Measurements from ENCODE around the gene CHKB.

Gene CHKB

DNA sequence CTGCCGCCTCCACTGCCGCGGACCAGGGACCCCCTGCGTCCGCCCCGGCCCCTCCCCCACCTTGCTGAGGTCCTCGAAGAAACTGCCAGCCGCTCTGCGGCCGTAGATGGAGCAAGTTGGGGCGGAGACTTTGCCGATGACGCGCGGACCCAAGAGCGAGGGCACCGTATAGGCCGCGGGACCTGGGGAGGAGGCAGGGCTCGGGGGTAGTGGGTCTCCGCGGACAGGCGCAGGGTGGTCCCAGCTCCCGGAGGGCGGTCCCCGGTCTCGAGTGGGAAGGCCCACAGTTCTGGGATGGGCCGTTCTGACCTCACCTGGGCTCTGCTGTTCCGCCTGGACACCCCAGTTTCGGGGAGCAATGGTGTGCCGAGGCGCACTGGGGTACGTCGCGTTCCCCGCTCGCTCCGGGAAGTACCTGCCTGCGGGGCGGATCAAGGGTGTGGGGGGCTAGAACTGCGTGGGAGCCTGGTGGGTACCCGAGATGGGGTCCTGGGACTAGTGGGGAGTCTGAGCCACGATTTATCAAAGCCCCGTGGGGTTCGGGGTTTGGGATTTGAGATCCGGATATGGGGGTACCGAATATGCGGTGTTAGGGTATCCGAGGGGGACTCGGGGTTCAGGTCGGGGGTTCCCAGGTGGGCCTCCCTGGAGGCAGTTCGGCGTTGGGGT is 51.6 kb downstream of the CHKB start:
- peak overlapping the region; percentile 66 for H3K4me3 ChIP-seq (ENCODE audit: low read length)
- TF ChIP-seq, protein P1, sequence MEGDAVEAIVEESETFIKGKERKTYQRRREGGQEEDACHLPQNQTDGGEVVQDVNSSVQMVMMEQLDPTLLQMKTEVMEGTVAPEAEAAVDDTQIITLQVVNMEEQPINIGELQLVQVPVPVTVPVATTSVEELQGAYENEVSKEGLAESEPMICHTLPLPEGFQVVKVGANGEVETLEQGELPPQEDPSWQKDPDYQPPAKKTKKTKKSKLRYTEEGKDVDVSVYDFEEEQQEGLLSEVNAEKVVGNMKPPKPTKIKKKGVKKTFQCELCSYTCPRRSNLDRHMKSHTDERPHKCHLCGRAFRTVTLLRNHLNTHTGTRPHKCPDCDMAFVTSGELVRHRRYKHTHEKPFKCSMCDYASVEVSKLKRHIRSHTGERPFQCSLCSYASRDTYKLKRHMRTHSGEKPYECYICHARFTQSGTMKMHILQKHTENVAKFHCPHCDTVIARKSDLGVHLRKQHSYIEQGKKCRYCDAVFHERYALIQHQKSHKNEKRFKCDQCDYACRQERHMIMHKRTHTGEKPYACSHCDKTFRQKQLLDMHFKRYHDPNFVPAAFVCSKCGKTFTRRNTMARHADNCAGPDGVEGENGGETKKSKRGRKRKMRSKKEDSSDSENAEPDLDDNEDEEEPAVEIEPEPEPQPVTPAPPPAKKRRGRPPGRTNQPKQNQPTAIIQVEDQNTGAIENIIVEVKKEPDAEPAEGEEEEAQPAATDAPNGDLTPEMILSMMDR (conservative IDR thresholded peaks at IDR 0.05; ENCODE audit: low read length): no peak
- peak; percentile 82 for DNase-seq (ENCODE audit: low read depth)

DNA sequence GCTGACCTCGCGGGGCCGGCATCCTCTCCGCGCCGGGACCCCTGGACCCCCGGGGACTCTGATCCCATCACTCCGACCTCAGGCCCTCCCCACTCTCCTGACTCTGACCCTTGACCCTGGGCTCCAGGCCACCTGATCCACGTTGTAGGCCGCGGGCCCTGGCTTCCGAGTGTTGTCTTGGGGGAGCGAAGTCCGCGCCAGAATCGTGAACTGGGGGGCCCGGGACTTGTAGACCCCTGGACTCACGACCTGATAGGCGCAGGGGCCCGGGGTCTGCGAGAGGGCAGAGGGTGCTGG is 52.1 kb downstream of the CHKB start:
- H3K4me3 ChIP-seq (ENCODE audit: low read length): peak overlapping the region; percentile 66
- no peak for DNase-seq (ENCODE audit: low read depth)
- TF ChIP-seq, protein P1 (conservative IDR thresholded peaks at IDR 0.05; ENCODE audit: low read length): no peak

DNA sequence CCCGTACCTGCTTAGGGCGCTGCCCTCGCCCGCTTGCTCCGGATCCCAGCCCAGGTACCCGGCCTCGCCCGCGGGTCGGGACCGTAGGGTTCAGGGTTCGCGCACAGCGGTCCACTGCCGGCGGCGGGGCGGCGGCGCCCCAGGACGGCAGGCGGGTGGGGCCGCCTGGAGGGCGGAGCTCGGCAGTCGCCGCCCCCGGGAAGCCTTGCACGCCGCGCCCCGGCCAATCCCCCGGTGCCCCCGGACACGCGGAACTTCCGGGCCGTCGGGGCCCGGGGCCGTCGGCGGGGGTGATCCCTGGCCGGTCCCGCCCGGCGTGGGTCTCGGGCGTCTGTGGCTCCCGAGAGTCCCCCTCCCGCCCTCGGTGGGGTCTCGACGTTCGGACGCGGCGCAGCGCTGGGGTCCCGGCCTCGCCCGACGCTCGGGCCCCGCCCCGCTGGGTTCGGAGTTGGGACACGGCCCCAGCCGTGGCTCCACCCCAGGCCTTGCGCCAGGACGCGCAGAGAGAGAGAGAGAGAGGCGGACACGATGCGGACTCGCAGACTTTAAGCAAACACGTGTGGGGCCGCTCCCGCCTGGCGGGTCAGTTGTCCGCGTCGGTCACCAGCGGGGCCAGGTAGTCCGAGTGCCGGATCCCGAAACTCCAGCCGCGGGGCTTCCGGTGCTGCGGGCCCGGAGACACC is 52.6 kb downstream of the CHKB start, which contains the start of gene TYMP:
TSS of gene TYMP (minus strand) at position 116 of the 683 bp plus-strand sequence. CDS start 303 bp downstream, outside the sequence.
- DNase-seq (ENCODE audit: low read depth): peak; percentile 83
- H3K4me3 ChIP-seq (ENCODE audit: low read length): peak within 1 kb of the TSS; percentile 66
- TF ChIP-seq, protein P1 (conservative IDR thresholded peaks at IDR 0.05; ENCODE audit: low read length): no peak

DNA sequence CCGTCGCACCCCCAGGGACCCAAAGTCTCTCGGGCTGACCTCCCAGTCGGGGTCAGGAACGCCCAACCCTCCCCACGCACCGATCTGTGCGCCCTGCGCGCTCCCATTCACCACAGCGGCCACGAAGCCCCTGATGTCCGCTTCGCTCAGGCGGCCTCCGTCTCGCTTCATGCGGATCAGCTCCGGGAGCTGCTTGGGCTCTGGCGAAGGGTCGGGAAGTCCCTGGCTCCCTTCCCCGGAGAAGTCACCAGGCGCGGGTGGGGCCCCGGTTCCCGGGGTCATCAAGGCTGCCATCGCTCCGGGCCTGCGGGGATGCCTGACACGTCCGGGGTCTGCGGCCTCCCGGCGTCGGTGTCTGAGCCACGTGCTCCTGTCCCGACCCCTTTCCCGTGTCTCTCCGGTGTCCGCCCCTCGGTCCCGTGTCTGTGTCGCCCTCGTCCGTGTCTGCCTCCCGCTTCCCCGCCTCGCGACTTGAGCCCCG is 53.2 kb downstream of the CHKB start:
- DNase-seq (ENCODE audit: low read depth): no peak
- peak overlapping the region; percentile 66 for H3K4me3 ChIP-seq (ENCODE audit: low read length)
- TF ChIP-seq, protein P1 (conservative IDR thresholded peaks at IDR 0.05; ENCODE audit: low read length): no peak
